CD4-positive, alpha-beta T cell (primary cell): ENCODE measurements around the gene SLC2A1. TPM values are rescaled to one million over a fixed set of nuclear protein-coding genes. Genes with fewer than 3 reads are reported as not detected.

Experiments
- ATAC-seq: fragments of 200-7000 bp; cut with Tn5 transposase; one replicate; pipeline ENCODE4 v1.10.0; 2022; ENCODE audit warnings: mild to moderate bottlenecking; ENCODE audit not compliant: poor library complexity
- CTCF ChIA-PET: fragments of 350-600 bp; sonication (Branson Sonifier 250); formaldehyde crosslinking; loops from one replicate; lab custom pipeline; 2021; ENCODE audit warnings: antibody characterized with exemption, inconsistent platforms; lab: Charles Lee
- POLR2A ChIA-PET: fragments of 350-600 bp; sonication (Branson Sonifier 250); formaldehyde crosslinking; loops from one replicate; lab custom pipeline; 2021; ENCODE audit warnings: antibody characterized with exemption, inconsistent platforms; lab: Charles Lee
- DNase-seq, 14 experiments: peaks; one replicate each; pipeline ENCODE4 v3.0.0-alpha.2; 2013 to 2020; ENCODE audit warnings: mixed read lengths in 2 of 14
- H3K27ac ChIP-seq, 2 donors: one replicate each; pipeline versions ENCODE4 v1.5.1 to v1.7.0; 2013; ENCODE audit warnings: low read length in 2 of 2, low read depth in 1 of 2, mild to moderate bottlenecking in 1 of 2
- H3K27me3 ChIP-seq, 2 experiments: 1 replicate in 1 of 2; 2 replicates in 1 of 2; pipeline versions ENCODE4 v1.6.1 to v1.7.0; 2013; ENCODE audit warnings: low read length in 2 of 2, control low read depth in 1 of 2, mild to moderate bottlenecking in 1 of 2, moderate library complexity in 1 of 2; ENCODE audit not compliant: insufficient read depth in 2 of 2, control insufficient read depth in 1 of 2
- H3K36me3 ChIP-seq: one replicate; pipeline ENCODE4 v1.6.1; 2013; ENCODE audit warnings: low read length, control low read depth; ENCODE audit not compliant: insufficient read depth
- H3K4me1 ChIP-seq: one replicate; pipeline ENCODE4 v1.6.1; 2013; ENCODE audit warnings: low read length, control low read depth; ENCODE audit not compliant: insufficient read depth
- H3K4me3 ChIP-seq: one replicate; pipeline ENCODE4 v1.5.1; 2013; ENCODE audit warnings: mild to moderate bottlenecking, low read length, moderate library complexity
- H3K9me3 ChIP-seq, 2 experiments: 1 replicate in 1 of 2; 2 replicates in 1 of 2; pipeline versions ENCODE4 v1.6.1 to v1.7.0; 2013; ENCODE audit warnings: low read length in 2 of 2, mild to moderate bottlenecking in 2 of 2, control low read depth in 1 of 2, moderate library complexity in 1 of 2; ENCODE audit not compliant: control insufficient read depth in 1 of 2, insufficient read depth in 1 of 2
- H3K27ac Mint-ChIP-seq: one replicate; pipeline ENCODE4 v1.8.0; 2020; ENCODE audit warnings: mixed read lengths
- H3K27me3 Mint-ChIP-seq: one replicate; pipeline ENCODE4 v1.8.0; 2021; ENCODE audit warnings: mixed read lengths
- H3K36me3 Mint-ChIP-seq: one replicate; pipeline ENCODE4 v1.8.0; 2021; ENCODE audit warnings: low read depth, mixed read lengths
- H3K4me1 Mint-ChIP-seq: one replicate; pipeline ENCODE4 v1.8.0; 2021; ENCODE audit warnings: low read depth, mixed read lengths
- H3K4me3 Mint-ChIP-seq: one replicate; pipeline ENCODE4 v1.8.0; 2020; ENCODE audit warnings: mild to moderate bottlenecking, mixed read lengths
- H3K9me3 Mint-ChIP-seq: one replicate; pipeline ENCODE4 v1.8.0; 2020; ENCODE audit warnings: mixed read lengths
- intact Hi-C, 2 experiments: fragments of 100-400 bp; cut with DNase I in 1 of 2; cut with micrococcal nuclease in 1 of 2; formaldehyde crosslinking; loops; one replicate each; pipeline versions ENCODE4 v1.15.1 to v1.9.0; 2023 to 2025; cut with DNase I, micrococcal nuclease
- total RNA-seq, 174 experiments: library from RNA in 2 of 174; stranded (reverse) in 2 of 174; gene quantifications; one replicate each; pipeline ENCODE4 v1.2.3 and lab custom pipeline; 2021 to 2026
- TF ChIP-seq, protein P1 (sequence below): fragments of 200-600 bp; IDR thresholded peaks from one replicate; pipeline ENCODE4 v1.8.0; 2022; ENCODE audit warnings: antibody characterized with exemption, mild to moderate bottlenecking

The SLC2A1 gene
- total RNA-seq, 2 experiments from 2014 or later: 78.6 to 80.9 TPM

DNA sequence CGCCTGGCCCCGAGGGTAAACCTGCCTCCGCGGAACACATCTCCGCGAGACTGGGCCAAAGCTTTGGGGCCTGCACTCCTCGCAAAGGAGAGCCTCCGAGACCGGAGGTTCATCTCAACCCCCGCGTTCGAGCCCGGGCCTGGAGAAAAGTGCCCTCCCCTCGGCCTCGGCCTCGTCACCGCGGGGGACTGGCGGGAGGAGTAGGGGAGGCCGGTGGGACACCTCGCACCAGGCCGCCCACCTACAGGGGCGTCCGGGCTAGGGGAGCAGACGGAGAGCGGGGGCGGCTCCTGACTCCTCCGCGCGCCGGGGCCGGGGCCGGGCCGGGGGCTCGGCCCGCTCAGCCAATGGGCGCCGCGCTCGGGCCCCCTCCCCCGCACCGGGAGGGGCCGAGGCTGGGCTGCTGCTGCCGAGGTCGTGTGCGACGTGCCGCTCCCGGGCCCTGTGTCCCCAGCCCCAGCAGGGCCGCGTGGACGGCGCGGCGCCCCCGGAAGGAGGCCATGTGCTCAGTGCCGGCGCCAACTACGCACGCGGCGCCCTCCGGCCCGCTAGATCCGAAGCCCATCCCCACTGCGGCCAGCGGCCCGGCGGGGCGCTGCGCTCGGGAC is 684 bp downstream of the SLC2A1 start:
- peak overlapping the region; percentile 97 for H3K4me3 Mint-ChIP-seq
- DNase-seq (peak; percentile 24 to 82 (median 52)), ATAC-seq (peak; percentile 10)
- H3K9me3 Mint-ChIP-seq: no peaks in the 10 kb centered on the region
- no peaks in the 10 kb centered on the region for H3K27me3 Mint-ChIP-seq
- H3K27me3 ChIP-seq: no peaks in the 10 kb centered on the region
- intact Hi-C loops: loop anchor here (1.0 to 10.0 kb wide), 6 partner anchors 26 to 623 kb away; partner anchors contain the start of genes CFAP57 (in 1 of the 2), EBNA1BP2 (in 1 of the 2), ERMAP (in 1 of the 2) and FOXJ3 (in 1 of the 2)
- H3K4me1 Mint-ChIP-seq: peaks cover 63% of the 10 kb centered on the region
- H3K4me3 ChIP-seq: peak overlapping the region; percentile 89
- H3K36me3 ChIP-seq: peaks cover 14% of the 10 kb centered on the region
- H3K27ac ChIP-seq: peak overlapping the region; percentile 54 to 76
- ChIA-PET CTCF (interaction anchor here (1.0 to 3.5 kb wide), 5 partner anchors 11 to 45 kb away, joined by 3 to 24 read pairs (median 4); no protein-coding TSS in a partner anchor), POLR2A (interaction anchor here (0.6 to 6.6 kb wide), 7 partner anchors 12 to 34 kb away, joined by 3 to 64 read pairs (median 6); no protein-coding TSS in a partner anchor)
- no peaks in the 10 kb centered on the region for H3K9me3 ChIP-seq
- TF ChIP-seq, protein P1, sequence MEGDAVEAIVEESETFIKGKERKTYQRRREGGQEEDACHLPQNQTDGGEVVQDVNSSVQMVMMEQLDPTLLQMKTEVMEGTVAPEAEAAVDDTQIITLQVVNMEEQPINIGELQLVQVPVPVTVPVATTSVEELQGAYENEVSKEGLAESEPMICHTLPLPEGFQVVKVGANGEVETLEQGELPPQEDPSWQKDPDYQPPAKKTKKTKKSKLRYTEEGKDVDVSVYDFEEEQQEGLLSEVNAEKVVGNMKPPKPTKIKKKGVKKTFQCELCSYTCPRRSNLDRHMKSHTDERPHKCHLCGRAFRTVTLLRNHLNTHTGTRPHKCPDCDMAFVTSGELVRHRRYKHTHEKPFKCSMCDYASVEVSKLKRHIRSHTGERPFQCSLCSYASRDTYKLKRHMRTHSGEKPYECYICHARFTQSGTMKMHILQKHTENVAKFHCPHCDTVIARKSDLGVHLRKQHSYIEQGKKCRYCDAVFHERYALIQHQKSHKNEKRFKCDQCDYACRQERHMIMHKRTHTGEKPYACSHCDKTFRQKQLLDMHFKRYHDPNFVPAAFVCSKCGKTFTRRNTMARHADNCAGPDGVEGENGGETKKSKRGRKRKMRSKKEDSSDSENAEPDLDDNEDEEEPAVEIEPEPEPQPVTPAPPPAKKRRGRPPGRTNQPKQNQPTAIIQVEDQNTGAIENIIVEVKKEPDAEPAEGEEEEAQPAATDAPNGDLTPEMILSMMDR: no peak
- peaks cover 36% of the 10 kb centered on the region for H3K36me3 Mint-ChIP-seq
- H3K4me1 ChIP-seq: peaks cover 61% of the 10 kb centered on the region
- peak overlapping the region; percentile 96 for H3K27ac Mint-ChIP-seq

DNA sequence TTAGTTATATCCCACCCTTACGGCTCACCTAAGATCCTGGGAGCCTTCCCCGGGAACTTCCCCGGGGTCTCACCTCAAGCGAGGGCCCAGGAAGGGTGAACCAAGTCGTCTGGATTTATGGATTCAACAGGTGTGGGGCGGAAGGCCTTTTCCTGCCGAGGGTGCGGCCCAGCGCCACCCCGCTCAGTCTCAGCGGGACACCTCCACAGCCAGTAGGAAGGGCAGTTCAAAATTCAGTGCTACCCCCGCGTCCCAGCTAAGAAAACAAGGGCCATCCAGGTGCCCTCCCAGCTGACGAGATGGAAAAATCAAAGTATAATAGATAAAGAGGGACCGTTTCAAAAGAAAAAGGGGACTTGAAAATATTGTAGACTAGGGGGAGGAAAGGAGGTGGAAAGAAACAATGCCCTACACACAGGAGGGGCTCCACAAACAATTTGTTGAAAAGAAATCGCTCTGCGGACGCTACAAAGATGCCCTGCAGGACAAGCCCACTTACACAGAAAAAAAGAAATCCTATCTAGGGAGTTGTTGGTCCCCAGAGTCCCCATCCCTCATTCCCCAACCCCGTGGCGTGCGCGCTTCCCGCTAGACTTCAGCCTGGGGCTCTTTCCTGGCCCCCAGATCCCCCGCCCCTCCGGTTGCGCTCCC is 1.3 kb downstream of the SLC2A1 start:
- Mint-ChIP-seq H3K9me3 (no peaks in the 10 kb centered on the region), H3K27me3 (no peaks in the 10 kb centered on the region), H3K4me3 (peak overlapping the region; percentile 97), H3K36me3 (peaks cover 36% of the 10 kb centered on the region), H3K4me1 (peaks cover 69% of the 10 kb centered on the region), H3K27ac (peak overlapping the region; percentile 96)
- CTCF ChIA-PET: interaction anchor here (1.0 to 3.5 kb wide), 4 partner anchors 11 to 44 kb away, joined by 3 to 24 read pairs (median 4); no protein-coding TSS in a partner anchor
- peaks cover 14% of the 10 kb centered on the region for H3K36me3 ChIP-seq
- peak overlapping the region; percentile 54 to 76 for H3K27ac ChIP-seq
- TF ChIP-seq, protein P1: no peak
- no peaks in the 10 kb centered on the region for H3K27me3 ChIP-seq
- intact Hi-C loops: loop anchor here (5.0 to 10.0 kb wide), 4 partner anchors 35 to 623 kb away; partner anchors contain the start of genes CFAP57 (in 1 of the 2), EBNA1BP2 (in 1 of the 2), ERMAP (in 1 of the 2) and FOXJ3 (in 1 of the 2)
- H3K4me3 ChIP-seq: peak overlapping the region; percentile 89
- H3K4me1 ChIP-seq: peaks cover 62% of the 10 kb centered on the region
- POLR2A ChIA-PET: interaction anchor here (0.6 to 6.6 kb wide), 8 partner anchors 12 to 190 kb away, joined by 3 to 64 read pairs (median 6); partner anchors contain the start of genes C1orf50 and P3H1
- ATAC-seq (no peak), DNase-seq (peak in 1 of 14 experiments; percentile 20)
- no peaks in the 10 kb centered on the region for H3K9me3 ChIP-seq

DNA sequence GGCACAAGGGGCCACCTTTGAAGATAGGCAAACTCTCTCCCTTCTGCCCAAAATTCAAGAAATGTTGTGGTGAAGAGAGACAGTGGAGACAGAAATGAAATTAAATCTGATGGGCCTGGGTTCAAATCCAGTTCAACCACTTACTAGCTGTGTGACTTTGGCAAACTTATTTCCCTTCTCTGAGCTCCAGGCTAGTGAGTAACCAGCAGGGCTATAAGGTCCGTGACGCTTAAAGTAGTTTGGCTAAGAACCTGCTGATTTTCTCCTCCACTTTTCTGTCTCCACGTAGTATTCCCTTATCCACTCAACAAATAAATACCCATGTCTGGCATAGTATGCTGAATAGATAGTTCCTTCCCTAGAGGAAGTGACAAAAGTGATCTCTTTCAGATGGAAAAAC is 1.9 kb downstream of the SLC2A1 start:
- H3K4me1 Mint-ChIP-seq: peaks cover 76% of the 10 kb centered on the region
- H3K4me3 Mint-ChIP-seq: peak overlapping the region; percentile 97
- H3K27ac Mint-ChIP-seq: peak overlapping the region; percentile 96
- no peaks in the 10 kb centered on the region for H3K27me3 ChIP-seq
- TF ChIP-seq, protein P1: no peak
- no peaks in the 10 kb centered on the region for H3K9me3 Mint-ChIP-seq
- H3K27me3 Mint-ChIP-seq: no peaks in the 10 kb centered on the region
- H3K4me1 ChIP-seq: peaks cover 68% of the 10 kb centered on the region
- H3K27ac ChIP-seq: no peak overlapping the region
- CTCF ChIA-PET: interaction anchor here (1.7 to 3.5 kb wide), 3 partner anchors 15 to 43 kb away, joined by 3 to 24 read pairs (median 4); no protein-coding TSS in a partner anchor
- peak overlapping the region; percentile 89 for H3K4me3 ChIP-seq
- H3K36me3 ChIP-seq: peaks cover 18% of the 10 kb centered on the region
- H3K9me3 ChIP-seq: no peaks in the 10 kb centered on the region
- intact Hi-C loops: loop anchor here (5.0 to 10.0 kb wide), 4 partner anchors 34 to 622 kb away; partner anchors contain the start of genes CFAP57 (in 1 of the 2), EBNA1BP2 (in 1 of the 2), ERMAP (in 1 of the 2) and FOXJ3 (in 1 of the 2)
- peaks cover 36% of the 10 kb centered on the region for H3K36me3 Mint-ChIP-seq
- POLR2A ChIA-PET: interaction anchor here (0.8 to 6.6 kb wide), 7 partner anchors 11 to 190 kb away, joined by 3 to 64 read pairs (median 6); partner anchors contain the start of genes C1orf50 and P3H1
- no peak for ATAC-seq
- peak in 1 of 14 experiments; percentile 12 for DNase-seq
